AG09319 (cell line): ENCODE data around the gene FAM237B.
A peak's percentile ranks its signal among the peaks of the same experiment; 100 is the strongest.

Experiments
- DNase-seq: peaks from one replicate; pipeline ENCODE4 v3.0.0-alpha.2; 2010; ENCODE audit warnings: low read depth; ENCODE audit errors: extremely low read depth
- CTCF ChIP-seq: IDR thresholded peaks from 2 replicates; pipeline ENCODE4 v1.5.1; 2011; ENCODE audit warnings: low read depth, mild to moderate bottlenecking, inconsistent platforms, low read length, moderate library complexity

Gene FAM237B

GRCh38 chr7:90290244-90291113 lies 30.6 kb downstream of the FAM237B start:
- TF ChIP-seq CTCF: no peak
- no peak for DNase-seq

GRCh38 chr7:90288154-90288553 lies 33.0 kb downstream of the FAM237B start:
- TF ChIP-seq CTCF: no peak
- DNase-seq: no peak

GRCh38 chr7:90276033-90276728 lies 44.9 kb downstream of the FAM237B start:
- TF ChIP-seq CTCF: no peak

GRCh38 chr7:90274161-90274560 lies 46.9 kb downstream of the FAM237B start:
- DNase-seq: no peak
- no peak for TF ChIP-seq CTCF

More at GRCh38 chr7:90276033-90276728, 44.9 kb downstream of the FAM237B start:
- no peak for DNase-seq

GRCh38 chr7:90272242-90272641 lies 48.9 kb downstream of the FAM237B start:
- no peak for TF ChIP-seq CTCF

GRCh38 chr7:90271753-90272152 lies 49.4 kb downstream of the FAM237B start:
- TF ChIP-seq CTCF: no peak
- DNase-seq: peak; percentile 25

More at GRCh38 chr7:90272242-90272641, 48.9 kb downstream of the FAM237B start:
- DNase-seq: no peak
